Measurements from ENCODE around the gene GAS7. TPM values are rescaled to one million over a fixed set of nuclear protein-coding genes. Genes with fewer than 3 reads are reported as not detected.

Gene GAS7
- total and polyA plus RNA-seq, 2 experiments from 2014 or later: 1.9 to 10.7 TPM

DNA sequence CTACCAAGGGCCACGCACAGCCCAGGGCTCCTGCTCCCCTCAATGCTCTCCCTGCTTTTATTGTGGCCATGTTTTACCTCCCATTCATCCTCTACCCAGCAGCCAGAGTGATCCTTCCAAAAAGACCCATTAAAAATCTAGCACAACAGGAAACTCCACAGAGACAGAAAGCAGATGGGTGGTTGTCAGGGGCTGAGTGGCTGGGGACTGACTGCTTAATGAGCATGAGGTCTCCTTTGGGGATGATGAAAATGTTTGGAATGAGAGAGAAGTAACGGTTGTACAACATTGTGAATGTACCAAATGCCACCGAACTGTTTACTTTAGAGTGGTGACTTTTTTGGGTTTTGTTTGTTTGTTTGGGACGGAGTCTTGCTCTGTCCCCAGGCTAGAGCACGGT, 107.4 kb downstream of the GAS7 start:
- Histone ChIP-seq H4K20me1 (replicated peaks; ENCODE audit: insufficient read depth) (no peaks in the 10 kb centered on the region), H3K27ac (ENCODE audit: low read depth) (no peak overlapping the region), H3K36me3 (ENCODE audit: insufficient read depth) (no peaks in the 10 kb centered on the region), H3K4me1 (ENCODE audit: insufficient read depth) (no peaks in the 10 kb centered on the region), H3K9me2 (ENCODE audit: insufficient read depth) (no peaks in the 10 kb centered on the region), H3K79me2 (replicated peaks; ENCODE audit: insufficient read depth) (no peaks in the 10 kb centered on the region), H3K27me3 (ENCODE audit: insufficient read depth) (no peaks in the 10 kb centered on the region), H2AFZ (no peak overlapping the region), H3F3A (replicated peaks; ENCODE audit: low read depth) (no peaks in the 10 kb centered on the region), H3K4me3 (no peak overlapping the region), H3K4me2 (no peak overlapping the region)
- no peak for DNase-seq (ENCODE audit: low spot score)
- Mint-ChIP-seq H3K9me3 (peaks cover 5% of the 10 kb centered on the region; the same call in 2 of the 3 replicates), H3K4me3 (no peak overlapping the region), H3K27me3 (ENCODE audit: insufficient read depth, low read depth, poor library complexity) (peaks cover 3% of the 10 kb centered on the region), H3K4me1 (no peaks in the 10 kb centered on the region; the same call in 2 of the 3 replicates), H3K36me3 (ENCODE audit: low read depth) (peaks cover 3% of the 10 kb centered on the region; the same call in 1 of the 3 replicates), H3K27ac (no peak overlapping the region)
- ATAC-seq: no peak
- no peak for TF ChIP-seq JUNB (IDR thresholded peaks at IDR 0.05; ENCODE audit: unreplicated experiment)
- TF ChIP-seq, protein P1, sequence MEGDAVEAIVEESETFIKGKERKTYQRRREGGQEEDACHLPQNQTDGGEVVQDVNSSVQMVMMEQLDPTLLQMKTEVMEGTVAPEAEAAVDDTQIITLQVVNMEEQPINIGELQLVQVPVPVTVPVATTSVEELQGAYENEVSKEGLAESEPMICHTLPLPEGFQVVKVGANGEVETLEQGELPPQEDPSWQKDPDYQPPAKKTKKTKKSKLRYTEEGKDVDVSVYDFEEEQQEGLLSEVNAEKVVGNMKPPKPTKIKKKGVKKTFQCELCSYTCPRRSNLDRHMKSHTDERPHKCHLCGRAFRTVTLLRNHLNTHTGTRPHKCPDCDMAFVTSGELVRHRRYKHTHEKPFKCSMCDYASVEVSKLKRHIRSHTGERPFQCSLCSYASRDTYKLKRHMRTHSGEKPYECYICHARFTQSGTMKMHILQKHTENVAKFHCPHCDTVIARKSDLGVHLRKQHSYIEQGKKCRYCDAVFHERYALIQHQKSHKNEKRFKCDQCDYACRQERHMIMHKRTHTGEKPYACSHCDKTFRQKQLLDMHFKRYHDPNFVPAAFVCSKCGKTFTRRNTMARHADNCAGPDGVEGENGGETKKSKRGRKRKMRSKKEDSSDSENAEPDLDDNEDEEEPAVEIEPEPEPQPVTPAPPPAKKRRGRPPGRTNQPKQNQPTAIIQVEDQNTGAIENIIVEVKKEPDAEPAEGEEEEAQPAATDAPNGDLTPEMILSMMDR (conservative IDR thresholded peaks at IDR 0.05; ENCODE audit: low read depth in 2 of 2): no peak
- no peak for TF ChIP-seq EZH2phosphoT487 (IDR thresholded peaks at IDR 0.05; ENCODE audit: unreplicated experiment)
- no peak for TF ChIP-seq STAT1 (IDR thresholded peaks at IDR 0.05; ENCODE audit: unreplicated experiment)
- TF ChIP-seq EZH2 (IDR thresholded peaks at IDR 0.05; ENCODE audit: low read depth, unreplicated experiment): no peak
- TF ChIP-seq CREB1 (CRISPR knock-in tag; IDR thresholded peaks at IDR 0.05; ENCODE audit: low read depth): no peak
- TF ChIP-seq, protein P2, sequence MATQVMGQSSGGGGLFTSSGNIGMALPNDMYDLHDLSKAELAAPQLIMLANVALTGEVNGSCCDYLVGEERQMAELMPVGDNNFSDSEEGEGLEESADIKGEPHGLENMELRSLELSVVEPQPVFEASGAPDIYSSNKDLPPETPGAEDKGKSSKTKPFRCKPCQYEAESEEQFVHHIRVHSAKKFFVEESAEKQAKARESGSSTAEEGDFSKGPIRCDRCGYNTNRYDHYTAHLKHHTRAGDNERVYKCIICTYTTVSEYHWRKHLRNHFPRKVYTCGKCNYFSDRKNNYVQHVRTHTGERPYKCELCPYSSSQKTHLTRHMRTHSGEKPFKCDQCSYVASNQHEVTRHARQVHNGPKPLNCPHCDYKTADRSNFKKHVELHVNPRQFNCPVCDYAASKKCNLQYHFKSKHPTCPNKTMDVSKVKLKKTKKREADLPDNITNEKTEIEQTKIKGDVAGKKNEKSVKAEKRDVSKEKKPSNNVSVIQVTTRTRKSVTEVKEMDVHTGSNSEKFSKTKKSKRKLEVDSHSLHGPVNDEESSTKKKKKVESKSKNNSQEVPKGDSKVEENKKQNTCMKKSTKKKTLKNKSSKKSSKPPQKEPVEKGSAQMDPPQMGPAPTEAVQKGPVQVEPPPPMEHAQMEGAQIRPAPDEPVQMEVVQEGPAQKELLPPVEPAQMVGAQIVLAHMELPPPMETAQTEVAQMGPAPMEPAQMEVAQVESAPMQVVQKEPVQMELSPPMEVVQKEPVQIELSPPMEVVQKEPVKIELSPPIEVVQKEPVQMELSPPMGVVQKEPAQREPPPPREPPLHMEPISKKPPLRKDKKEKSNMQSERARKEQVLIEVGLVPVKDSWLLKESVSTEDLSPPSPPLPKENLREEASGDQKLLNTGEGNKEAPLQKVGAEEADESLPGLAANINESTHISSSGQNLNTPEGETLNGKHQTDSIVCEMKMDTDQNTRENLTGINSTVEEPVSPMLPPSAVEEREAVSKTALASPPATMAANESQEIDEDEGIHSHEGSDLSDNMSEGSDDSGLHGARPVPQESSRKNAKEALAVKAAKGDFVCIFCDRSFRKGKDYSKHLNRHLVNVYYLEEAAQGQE (IDR thresholded peaks at IDR 0.05; ENCODE audit: unreplicated experiment): no peak
- TF ChIP-seq POLR2AphosphoS5 (IDR thresholded peaks at IDR 0.05; ENCODE audit: low read depth): no peak

DNA sequence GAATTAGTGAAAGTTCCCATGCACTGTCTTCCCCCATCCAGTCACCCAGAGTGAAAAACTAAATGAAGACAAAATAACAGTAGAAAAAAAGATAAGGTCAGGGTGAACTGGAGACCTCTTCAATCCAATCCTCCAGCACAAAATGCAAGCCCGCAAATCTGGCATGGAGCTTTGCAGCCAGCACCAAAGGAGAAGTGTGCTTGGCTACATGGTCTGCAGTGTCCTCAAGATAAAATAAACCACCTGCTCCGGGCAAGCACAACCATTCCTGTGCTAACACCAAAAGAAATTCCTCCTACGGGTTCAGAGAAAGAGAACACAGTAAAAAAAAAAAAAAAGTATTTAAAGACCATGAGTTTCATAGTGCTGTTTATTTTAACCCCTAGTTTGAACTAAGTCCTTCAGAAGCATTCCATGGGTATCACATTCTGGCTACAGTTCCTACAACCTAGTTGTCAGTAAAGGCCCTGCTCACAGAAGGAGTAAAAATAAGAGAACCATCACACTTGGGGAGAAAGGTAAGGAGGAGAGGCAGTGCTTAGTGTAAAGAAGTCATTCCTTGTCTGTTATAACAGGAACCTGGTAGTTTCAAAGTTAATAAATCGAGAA, 109.1 kb downstream of the GAS7 start:
- Mint-ChIP-seq H3K27me3 (ENCODE audit: insufficient read depth, low read depth, poor library complexity) (peaks cover 3% of the 10 kb centered on the region), H3K36me3 (ENCODE audit: low read depth) (peaks cover 3% of the 10 kb centered on the region; the same call in 1 of the 3 replicates), H3K4me3 (no peak overlapping the region), H3K9me3 (peaks cover 13% of the 10 kb centered on the region), H3K27ac (no peak overlapping the region), H3K4me1 (no peaks in the 10 kb centered on the region; the same call in 2 of the 3 replicates)
- TF ChIP-seq EZH2 (IDR thresholded peaks at IDR 0.05; ENCODE audit: low read depth, unreplicated experiment) (no peak), CREB1 (CRISPR knock-in tag; IDR thresholded peaks at IDR 0.05; ENCODE audit: low read depth) (no peak)
- no peak overlapping the region for H3K4me2 ChIP-seq
- no peaks in the 10 kb centered on the region for H3K36me3 ChIP-seq (ENCODE audit: insufficient read depth)
- no peaks in the 10 kb centered on the region for H3K79me2 ChIP-seq (replicated peaks; ENCODE audit: insufficient read depth)
- H3K27ac ChIP-seq (ENCODE audit: low read depth): no peak overlapping the region
- H3K27me3 ChIP-seq (ENCODE audit: insufficient read depth): no peaks in the 10 kb centered on the region
- no peaks in the 10 kb centered on the region for H3K4me1 ChIP-seq (ENCODE audit: insufficient read depth)
- no peak overlapping the region for H3K4me3 ChIP-seq
- ATAC-seq (no peak), DNase-seq (ENCODE audit: low spot score) (no peak)
- no peaks in the 10 kb centered on the region for H3K9me2 ChIP-seq (ENCODE audit: insufficient read depth)
- no peaks in the 10 kb centered on the region for H3F3A ChIP-seq (replicated peaks; ENCODE audit: low read depth)
- H4K20me1 ChIP-seq (replicated peaks; ENCODE audit: insufficient read depth): no peaks in the 10 kb centered on the region
- H2AFZ ChIP-seq: no peak overlapping the region
